TTC549 (cell line): ENCODE measurements around the gene SF3B2.
"Not testable (repeated sequence)": the region's sequence is repeated elsewhere in the genome, so short reads cannot be mapped to it uniquely, and the experiment has no call there.

Experiments used
- FAIRE-seq: peaks from 2 replicates; lab custom pipeline; 2012; peaks lifted over from hg19 to GRCh38; lab: Jason Lieb, UNC

Gene SF3B2

DNA sequence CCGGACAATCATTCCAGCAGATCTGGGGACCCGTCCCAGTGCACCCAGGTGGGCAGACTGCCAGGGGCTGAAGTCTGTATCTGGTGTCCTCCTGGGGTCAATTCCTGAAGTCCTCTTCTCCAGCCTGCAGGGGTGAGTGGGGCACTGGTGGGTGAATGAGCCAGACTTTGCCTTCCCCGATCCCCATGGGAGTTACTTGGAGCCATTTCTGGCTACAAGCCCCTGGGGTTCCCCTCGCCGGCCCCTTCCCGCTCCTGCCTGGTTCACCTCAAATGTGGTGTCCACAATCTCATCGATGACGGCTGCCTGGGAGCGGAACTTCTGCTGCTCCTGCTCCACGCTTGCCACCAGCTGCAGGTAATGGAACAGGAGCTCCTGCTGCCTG, 35.4 kb upstream of the SF3B2 start:
- no peak for FAIRE-seq

DNA sequence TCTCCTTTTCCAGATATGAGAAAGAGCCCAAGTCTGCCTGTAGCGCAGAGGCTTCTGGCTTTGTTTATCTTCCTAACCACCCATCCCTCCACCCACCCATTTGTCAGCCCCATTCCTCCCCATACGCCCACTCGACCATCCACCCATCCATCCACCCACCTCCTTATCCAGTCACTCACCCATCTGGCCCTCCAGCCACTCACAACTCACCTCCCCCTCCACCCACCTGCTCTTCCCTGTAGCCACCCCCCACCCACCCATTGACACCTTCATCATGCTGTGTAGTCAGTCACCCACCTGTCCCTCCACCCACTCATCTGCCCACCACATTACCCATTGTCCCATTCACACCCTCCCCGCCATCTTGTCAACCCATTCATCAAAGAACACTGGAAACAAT, 34.8 kb upstream of the SF3B2 start:
- FAIRE-seq = no peak

DNA sequence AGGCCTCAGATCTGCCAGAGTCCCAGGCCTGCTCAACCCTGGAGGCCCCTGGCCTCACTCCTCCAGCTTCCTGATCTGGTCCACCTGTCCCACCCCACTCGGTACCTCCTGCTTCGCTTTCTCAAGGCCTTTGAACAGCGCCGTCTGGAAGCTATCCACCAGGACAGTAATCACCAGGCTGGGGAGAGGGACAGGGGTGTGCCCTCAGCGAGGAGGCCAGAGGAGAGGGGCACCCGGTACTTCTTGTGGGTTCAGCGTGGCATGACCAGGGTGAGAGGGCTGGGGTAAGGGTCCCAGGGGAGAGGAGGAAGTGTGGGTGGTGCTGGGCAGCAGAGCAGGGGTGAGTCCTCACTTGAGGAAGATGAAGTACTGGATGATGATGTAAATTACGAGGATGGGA, 32.0 kb upstream of the SF3B2 start:
- no peak for FAIRE-seq

DNA sequence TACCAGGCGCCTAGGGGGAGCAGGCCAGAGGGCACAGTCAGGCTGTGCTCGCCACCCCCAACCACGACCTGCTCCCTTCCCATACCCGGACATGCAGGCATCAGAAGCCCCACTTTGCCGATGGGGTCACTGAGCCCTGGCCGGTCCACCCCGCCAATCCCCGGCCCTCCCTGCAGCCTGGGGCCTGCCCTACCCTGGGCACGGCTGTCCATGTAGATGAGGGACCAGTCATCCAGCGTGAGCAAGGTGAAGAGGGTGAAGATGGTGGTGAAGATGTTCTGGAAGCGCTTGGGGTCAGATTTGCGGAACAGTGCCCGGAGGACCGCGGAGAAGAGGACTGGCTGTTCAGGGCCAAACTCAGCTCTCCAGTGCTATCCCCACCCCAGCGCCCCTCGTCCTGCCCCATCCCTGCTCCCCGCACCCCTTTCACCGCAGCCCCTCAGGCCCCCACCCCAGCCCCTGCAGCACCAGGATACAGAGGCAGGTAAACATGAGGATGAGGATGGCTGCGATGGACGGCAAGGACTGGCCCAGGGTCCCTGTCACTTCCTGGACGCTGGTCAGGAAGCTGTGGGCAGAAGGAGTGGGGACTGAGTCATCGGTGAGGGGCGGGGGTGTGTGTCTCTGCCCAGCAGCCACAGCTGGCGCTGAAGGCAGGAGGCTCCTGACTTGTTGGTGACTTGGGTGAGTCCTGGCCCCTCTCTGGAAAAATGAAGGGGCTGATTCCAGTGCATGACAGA, 31.4 kb upstream of the SF3B2 start:
- no peak for FAIRE-seq

DNA sequence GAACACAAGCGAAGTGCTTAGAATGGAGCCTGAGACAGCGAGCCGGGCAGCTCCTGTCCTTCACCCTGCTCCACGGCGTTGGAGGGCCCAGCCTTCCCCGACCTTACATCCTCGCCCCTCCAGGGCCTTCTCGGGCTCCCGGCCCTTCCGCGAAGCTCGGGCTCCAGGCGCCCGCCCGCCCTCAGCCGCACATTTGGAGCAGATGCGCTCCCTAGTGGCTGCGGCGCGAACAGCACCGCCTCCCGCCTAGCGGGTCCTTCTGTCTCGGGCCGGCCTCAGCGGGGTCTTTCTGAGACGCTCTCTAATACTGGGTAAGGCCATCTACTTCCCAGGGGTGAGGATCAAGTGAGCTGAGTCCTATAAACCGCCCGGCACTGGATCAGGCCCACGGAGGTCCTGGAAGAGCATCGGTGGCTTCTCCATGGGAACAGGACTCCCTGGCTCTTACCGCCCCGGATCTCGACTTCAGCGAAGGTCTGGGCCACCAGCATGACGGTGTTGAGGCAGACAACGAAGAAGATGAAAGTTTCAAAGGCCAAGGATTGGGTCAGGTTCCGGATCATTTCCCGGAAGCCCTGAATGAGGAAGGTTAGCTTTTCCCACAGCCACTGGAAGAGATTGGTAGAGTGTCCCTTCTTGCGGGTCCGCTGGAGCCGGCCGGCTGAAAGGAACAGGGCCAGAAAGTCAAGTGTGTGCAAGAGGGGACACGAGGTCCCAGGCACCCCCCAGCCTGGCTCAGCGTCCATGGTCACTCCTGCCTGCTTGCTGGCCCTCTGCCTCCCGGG, 29.6 kb upstream of the SF3B2 start:
- no peak for FAIRE-seq

DNA sequence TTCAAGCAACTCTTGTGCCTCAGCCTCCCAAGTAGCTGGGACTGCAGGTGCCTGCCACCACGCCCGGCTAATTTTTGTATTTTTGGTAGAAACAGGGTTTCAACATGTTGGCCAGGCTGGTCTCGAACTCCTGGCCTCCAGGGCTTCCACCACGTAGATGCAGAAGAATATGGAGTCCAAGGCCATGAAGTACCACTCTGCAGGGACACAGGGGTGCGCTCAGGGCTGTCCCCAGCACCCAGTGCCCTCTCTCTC, 29.1 kb upstream of the SF3B2 start:
- FAIRE-seq = not testable (repeated sequence)

DNA sequence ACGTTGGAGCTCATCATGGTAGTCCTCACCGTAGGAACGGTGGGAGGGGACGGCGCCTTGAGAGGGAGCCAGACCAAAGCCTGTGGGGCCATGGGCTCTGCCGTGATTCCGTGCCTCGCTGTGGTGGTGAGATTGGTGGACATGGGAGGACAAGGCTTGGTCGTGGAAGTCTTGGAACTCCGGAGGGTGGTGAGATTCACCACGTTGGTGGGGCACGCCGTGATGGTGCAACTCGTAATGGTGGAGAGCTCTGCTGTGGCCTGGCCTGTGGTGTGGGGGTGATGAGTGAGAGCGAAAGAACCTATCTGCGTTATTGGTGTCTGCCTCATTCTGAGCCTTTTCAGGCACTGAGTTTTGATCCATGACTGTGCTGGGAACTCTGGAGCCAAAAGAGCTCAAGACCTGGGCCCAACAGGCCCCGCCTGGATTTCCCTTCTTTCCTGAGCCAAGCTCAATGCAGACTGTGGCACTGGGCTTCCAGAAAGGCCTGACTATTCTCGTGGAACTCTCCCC, 26.1 kb upstream of the SF3B2 start, which contains the start of gene CATSPER1:
CATSPER1 (minus strand) TSS at position 463 of the 513 bp plus-strand sequence; CDS start at position 363, 100 bp downstream.
- no peak for FAIRE-seq

DNA sequence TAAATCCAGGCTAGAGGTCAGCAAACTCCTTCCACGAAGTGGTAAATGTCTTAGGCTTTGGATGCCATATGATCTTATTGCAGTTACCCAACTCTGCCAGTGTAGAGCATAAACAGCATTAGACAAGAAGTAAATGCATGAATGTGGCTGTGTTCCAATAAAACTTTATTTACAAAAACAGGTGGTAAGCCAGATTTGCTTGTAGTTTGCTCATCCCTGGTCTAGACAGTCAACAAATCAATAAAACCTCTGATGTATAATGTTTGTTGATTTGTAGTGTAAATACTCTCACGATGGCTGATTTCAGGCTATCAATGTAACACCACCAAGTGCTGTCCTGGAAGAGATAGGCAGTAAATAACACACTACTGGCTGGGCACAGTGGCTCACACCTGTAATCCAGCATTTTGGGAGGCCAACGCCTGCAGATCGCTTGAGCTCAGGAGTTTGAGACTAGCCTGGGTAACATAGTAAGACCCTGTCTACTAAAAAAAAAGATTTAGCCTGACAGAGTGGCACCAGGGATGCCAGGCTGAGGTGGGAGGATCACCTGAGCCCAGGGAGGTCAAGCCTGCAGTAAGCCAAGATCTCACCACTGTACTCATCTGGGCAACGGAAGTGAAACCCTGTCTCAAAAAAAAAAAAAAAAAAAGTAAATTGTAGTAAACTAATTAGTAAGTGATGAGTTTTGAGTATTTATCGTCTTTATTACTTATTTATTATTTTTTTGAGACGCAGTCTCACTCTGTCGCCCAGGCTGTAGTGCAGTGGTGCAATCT, 19.0 kb upstream of the SF3B2 start:
- no peak for FAIRE-seq

DNA sequence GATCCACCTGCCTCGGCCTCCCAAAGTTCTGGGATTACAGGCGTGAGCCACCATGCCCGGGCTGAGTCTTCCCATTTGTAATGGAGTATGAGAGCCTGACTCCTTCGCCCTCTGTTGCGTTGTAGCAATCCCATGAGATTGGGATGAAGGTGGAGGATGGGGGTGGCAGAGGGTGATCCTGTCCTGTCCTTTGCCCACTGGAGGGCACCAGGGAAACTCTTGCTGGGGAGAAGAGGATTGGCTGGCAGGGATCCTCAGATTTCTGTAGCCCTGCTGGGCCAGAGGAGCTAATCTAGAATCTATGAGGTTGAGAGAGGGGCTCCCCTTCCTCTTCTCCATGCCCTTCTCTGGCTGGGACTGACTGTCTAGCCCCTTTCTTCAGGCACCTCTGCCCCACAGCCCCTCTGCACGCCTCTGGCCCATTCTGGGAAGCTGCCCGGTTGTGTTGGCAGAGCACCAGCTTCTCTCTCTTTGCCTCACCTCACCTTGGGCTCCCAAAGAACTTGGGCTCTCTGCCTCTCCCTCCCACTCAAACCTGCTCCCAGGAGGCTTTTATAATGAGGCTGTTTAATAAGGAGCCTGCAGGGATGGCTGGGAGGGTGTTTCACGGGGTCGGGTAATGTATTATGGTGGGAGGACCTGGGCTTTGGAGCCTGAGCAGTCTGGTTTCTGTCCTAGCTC, 16.4 kb upstream of the SF3B2 start:
- FAIRE-seq = no peak

DNA sequence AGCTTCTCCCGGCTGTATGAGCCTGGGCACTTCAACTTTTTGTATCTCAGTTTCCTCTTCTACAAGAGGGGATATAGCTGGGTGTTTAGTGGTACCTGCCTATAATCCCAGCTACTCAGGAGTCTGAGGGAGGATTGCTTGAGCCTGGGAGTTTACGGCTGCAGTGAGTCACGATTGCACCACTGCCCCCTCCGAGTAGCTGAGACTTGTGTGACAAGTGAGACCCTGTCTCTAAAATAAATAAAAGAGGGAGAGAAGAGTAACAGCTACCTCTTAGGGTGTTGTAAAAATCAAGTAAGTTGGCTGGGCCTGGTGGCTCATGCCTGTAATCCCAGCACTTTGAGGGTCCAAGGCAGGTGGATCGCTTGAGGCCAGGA, 15.8 kb upstream of the SF3B2 start:
- FAIRE-seq = no peak

DNA sequence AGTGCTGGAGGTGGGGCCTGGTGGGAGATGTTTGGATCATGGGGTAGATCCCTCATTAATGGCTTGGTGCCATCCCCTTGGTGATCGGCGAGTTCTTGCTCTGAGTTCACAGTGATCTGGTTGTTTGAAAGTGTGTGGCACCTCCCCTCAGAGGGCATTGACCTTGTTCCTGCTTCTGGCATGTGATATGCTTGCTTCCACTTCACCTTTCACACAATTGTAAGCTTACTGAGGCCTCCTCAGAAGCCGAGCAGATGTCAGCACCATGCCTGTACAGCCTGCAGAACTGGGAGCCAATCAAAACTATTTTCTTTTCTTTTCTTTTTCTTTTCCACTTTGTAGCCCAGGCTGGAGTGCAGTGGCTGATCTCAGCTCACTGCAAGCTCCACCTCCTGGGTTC, 14.8 kb upstream of the SF3B2 start:
- no peak for FAIRE-seq

DNA sequence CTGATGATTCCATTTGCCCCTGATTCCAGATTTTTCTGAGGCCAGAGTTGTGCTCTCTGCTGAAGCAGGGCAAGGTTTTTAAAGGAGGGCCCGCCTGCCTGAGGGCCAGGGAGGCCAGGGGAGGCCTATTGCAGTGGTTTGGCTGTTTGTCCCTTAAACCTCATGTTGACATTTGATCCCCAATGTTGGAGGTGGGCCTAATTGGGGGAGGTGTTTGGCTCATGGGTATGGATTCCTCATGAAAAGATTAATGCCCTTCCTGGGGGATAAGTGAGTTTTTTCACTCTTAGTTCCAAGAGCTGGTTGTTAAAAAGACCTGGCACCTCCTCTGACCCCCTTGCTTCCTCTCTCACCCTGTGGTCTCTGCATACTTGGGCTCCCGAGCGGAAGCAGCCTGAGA, 12.4 kb upstream of the SF3B2 start:
- no peak for FAIRE-seq

DNA sequence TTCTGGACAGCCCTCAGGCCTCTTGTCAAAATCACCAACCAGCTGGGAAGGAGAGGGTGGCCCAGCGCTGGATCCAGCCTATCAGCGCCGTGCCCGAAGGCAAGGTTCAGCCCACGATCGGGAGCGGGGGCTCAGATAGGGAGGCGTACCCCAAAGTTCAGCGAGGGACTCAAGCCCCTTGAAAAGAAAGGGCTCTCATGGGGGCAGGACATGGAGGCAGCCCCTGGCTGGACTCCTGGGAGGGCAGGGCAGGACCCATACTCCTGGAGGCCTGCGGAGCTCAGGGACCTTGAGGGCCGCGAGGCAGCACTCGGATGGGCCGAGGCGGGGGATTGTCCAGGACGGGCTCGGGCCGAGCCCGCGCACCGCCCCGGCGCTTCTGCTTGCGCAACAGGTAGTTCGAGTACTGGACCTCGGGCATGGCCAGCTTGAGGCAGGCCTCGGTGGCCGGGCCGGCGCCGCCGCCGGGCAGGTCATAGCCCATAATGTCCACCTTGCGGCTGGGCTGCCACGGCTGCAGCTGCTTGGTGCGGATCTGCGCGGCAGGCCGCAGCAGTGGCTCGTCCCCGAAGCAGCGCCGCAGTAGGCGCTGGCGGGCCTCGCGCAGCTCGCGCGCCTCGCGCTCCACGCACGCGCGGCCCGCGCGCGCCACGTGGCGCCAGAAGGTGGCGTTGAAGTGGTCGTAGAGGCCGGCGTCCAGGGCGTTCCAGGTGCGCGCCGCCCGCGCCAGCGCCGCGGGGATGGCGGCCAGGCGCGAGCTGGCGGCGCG, 9.8 kb upstream of the SF3B2 start:
- no peak for FAIRE-seq

DNA sequence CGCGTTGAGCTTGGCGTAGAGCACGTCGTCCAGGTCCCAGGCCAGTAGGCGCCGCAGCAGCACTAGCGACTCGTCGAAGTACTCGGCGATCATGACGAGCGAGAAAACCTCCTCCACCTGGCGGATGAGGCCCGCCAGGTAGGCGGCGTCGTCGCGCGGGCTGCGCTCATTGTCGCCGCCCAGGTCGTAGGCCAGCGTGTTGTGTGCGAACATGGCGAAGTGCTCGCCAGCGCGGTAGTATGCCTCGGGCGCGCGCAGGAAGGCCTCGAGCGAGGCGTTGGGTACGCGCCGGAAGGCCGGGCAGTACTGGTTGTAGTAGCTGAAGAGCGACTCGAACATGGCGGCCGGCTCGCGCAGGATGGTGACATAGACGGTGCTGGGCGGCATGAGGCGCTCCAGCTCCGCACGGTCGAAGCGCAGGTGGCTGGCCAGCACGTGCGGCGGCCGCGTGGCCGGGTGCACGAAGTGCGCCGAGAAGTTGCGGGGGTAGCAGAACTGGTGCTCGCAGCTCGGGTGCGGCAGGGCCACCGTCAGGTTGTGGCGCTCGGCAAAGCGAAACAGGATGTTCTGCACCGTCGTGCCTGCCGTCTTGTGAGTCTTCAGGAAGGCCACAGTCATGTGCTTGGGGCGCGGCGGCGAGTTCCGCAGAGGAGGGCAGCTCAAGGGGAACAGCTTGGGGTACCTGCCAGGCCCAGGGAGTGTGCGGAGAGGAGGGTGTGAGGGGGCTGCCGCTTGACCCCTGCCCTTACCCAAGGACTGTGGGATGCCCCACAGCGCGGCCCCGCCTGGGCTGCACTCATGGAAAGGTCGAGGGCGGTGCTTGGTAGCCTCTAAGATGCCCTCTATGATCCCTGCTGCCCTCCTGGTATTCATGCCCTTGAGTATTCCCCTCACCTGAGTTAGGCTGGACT, 8.9 kb upstream of the SF3B2 start:
- no peak for FAIRE-seq

DNA sequence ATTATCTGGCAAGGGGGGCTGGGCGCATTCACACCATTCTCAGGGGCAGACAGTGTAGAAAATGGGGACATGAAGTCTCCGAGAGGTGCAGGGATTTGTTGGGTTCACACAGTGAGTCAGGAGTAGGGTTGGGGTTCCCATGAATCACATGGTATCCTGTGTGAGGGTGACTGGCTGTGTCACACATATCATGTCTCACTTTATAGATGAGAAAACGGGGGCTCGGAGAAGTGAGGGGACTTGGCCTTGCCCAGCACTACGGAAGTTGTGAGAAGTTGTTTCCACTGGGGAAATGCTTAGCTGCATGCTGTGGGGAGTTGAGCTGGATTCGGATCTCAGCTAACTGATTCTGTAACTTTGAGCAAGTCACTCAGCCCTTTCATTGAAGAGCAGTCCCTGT, 7.4 kb upstream of the SF3B2 start:
- FAIRE-seq = no peak

DNA sequence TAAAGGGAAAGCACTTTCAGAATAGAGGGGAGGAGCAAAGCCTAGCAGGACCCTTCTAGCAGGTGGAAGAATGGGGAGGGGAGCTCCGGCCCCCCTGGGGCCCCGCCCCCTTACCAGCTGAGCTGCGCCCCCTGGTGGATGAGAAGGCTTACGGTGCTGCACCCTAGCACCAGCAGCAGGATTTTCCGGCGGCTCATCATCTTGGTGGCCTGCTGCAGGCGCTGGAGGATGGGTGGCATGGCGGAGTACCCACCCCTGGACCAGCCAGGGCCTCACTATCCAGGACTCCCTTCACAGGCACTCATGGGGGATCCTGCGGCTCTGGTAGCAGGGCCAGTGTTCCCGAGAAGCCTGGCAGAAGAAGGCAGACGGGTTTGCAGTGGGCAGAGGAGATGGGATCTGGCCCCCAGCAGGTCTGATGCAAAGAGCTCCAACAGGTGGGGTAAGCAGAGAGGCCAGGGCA, 7.0 kb upstream of the SF3B2 start:
- FAIRE-seq = no peak

DNA sequence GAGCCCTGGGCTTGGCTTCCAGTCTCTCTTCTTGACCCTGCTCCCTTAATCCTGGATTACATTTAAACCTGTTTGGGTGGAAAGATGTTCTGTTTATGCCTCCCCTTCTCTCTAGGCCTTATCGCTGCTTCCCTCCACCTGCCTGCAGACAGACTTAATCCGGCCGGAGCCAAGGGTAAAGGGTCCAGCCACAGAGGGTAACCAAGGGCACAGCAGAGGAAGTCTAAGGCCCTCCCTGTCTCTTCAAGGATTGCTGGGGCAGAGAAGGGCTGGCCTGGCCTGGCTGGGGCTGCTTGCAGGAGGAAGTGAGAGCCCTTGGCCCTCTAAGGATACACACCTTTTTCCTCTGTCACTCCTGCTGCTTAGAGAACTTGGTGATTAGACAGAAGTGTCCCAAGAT, 5.3 kb upstream of the SF3B2 start:
- no peak for FAIRE-seq

DNA sequence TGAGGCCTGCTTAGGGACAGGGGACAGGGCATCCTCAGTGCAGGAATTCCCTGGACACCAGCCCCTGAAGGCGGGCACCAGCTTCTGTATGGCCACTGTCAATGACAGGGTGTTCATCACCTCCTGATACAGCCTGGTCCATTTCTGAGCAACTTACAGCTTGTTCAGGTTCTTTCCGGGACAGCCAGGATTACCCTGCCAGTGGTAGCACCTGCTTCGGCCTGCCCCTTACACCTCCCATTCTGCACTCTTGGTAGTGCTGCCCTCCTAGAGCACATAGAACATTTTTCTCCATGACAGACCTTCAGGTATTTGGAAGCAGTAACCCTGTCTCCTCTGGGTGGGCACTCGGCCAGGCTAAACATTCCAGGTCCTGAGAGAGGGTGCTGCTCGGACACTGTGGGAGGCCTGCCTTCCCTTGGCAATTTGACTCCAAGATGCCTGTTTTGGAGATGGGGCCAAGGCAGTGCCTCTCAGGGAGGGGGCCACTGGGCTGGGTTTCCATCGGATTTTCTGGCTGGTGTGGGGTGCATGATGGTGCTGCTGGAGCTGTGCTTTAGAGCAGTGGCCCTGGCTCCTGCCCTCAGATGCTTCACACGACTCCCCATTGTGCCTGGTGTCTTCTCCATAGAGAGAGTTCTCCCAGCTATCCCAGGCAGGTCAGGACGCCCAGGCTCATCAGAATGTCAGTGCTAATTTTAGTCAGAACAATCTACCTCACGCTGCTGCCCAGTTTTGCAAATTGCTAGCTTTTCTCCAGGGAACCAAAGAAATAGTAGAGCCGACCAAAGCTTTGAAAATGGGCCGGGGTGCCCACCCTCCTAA, 4.4 kb upstream of the SF3B2 start:
- FAIRE-seq = no peak

DNA sequence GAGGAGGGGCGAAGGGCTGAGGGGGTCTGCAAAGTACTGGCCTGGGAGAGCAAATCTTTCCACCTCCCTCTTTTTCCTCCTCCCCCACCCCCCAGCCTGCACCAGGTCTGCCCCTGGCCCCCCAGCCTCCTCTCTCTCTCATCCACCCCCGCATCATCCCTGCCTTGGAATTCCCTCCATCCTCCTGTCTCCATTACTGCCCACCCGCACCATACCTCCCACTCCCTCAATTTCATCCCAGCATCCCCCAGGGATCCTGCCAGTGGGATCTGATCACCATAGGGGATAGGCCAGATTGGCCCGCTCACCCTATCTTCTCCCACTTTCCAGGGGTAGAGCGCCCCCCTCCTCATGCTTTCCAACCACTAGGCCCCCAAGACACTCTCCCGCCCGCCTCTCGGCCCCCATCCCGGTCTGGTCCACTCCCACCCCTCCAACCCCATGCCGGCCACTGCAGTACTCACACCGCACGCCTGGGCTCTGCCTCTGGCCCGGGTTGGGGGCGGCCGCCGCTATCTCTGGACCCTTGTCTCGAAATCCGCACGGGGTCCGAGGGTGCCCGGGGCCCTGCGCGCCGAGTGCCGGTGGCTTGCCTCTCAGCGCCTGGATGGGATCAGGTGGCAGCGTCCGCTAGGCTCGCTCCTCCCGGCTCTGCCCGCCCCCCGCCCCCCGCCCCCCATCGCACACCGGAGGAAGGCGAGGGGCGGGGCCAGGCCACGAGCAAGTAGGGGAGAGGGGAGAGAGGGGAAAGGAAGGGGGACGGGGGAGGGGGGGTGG, 3.4 kb upstream of the SF3B2 start, which contains the start of gene GAL3ST3:
GAL3ST3 (minus strand) TSS at position 615 of the 777 bp plus-strand sequence. CDS start 3,746 bp downstream, outside the sequence.
- no peak for FAIRE-seq
